ENCODE results near the gene CARD11. TPM values are rescaled to one million over a fixed set of nuclear protein-coding genes. Genes with fewer than 3 reads are reported as not detected.

Gene CARD11
- total and polyA plus RNA-seq, 7 experiments from 2014 or later = 13.3 to 136 (median 113) TPM

Other genes with a start within 250 kb of the CARD11 start
- 10 to 100 TPM; 18.1 to 25.7 (median 21.0) TPM for gene GNA12, start 199.6 kb downstream of the CARD11 start, total RNA-seq
- 1 to 10 TPM; 4.2 to 9.2 TPM for gene GNA12, start 199.6 kb downstream of the CARD11 start, polyA plus RNA-seq